HepG2 (cell line): ENCODE data around the gene TGFBI. TPM values are rescaled to one million over a fixed set of nuclear protein-coding genes. Genes with fewer than 3 reads are reported as not detected.

Source experiments
- ATF3 ChIP-seq: sonication (generic); formaldehyde crosslinking; IDR thresholded peaks from 2 replicates; pipeline ENCODE4 v1.4.0; 2020; ENCODE audit warnings: missing genetic modification reagents
- CC2D1A ChIP-seq: sonication (generic); formaldehyde crosslinking; IDR thresholded peaks from 2 replicates; pipeline ENCODE4 v1.8.1; 2023; ENCODE audit warnings: mild to moderate bottlenecking, missing genetic modification reagents
- FOXK1 ChIP-seq: sonication (generic); formaldehyde crosslinking; IDR thresholded peaks from 2 replicates; pipeline ENCODE4 v1.4.0; 2020; ENCODE audit warnings: low read depth, missing genetic modification reagents, borderline replicate concordance
- FOXO1 ChIP-seq: sonication (generic); formaldehyde crosslinking; IDR thresholded peaks from 2 replicates; pipeline ENCODE4 v1.4.0; 2020; ENCODE audit warnings: missing genetic modification reagents
- KLF13 ChIP-seq: sonication (generic); formaldehyde crosslinking; IDR thresholded peaks from 2 replicates; pipeline ENCODE4 v1.4.0; 2020; ENCODE audit warnings: mild to moderate bottlenecking, missing genetic modification reagents
- MYC ChIP-seq: sonication (generic); formaldehyde crosslinking; IDR thresholded peaks from 2 replicates; pipeline ENCODE4 v1.9.0; 2021; ENCODE audit warnings: missing genetic modification reagents, borderline replicate concordance
- RAD21 ChIP-seq: fragments of 450-650 bp; formaldehyde crosslinking; IDR thresholded peaks from 2 replicates; pipeline ENCODE4 v1.5.0; 2020; ENCODE audit warnings: mild to moderate bottlenecking
- SATB2 ChIP-seq: sonication (generic); formaldehyde crosslinking; IDR thresholded peaks from 2 replicates; pipeline ENCODE4 v1.5.0; 2020; ENCODE audit warnings: missing genetic modification reagents
- SMARCC2 ChIP-seq: fragments of 450-650 bp; IDR thresholded peaks from 2 replicates; pipeline ENCODE4 v1.6.1; 2017; ENCODE audit warnings: antibody characterized with exemption, mild to moderate bottlenecking
- SRSF9 ChIP-seq: fragments of 200-400 bp; formaldehyde crosslinking; IDR thresholded peaks from 2 replicates; pipeline ENCODE4 v1.6.1; 2018; ENCODE audit warnings: borderline replicate concordance, mild to moderate bottlenecking, low read depth, low read length; ENCODE audit not compliant: insufficient read depth, poor library complexity, severe bottlenecking
- TRAFD1 ChIP-seq: sonication (generic); formaldehyde crosslinking; IDR thresholded peaks from 2 replicates; pipeline ENCODE4 v1.5.1; 2020; ENCODE audit warnings: missing genetic modification reagents, mild to moderate bottlenecking, borderline replicate concordance
- YY1 ChIP-seq: IDR thresholded peaks from 2 replicates; pipeline ENCODE4 v1.6.1; 2011; ENCODE audit warnings: low read length, low read depth, moderate library complexity, mild to moderate bottlenecking; ENCODE audit not compliant: insufficient read depth, insufficient replicate concordance
- ZNF234 ChIP-seq: sonication (generic); formaldehyde crosslinking; conservative IDR thresholded peaks from 2 replicates; pipeline ENCODE4 v1.5.1; 2020; ENCODE audit warnings: mild to moderate bottlenecking, missing genetic modification reagents
- ZNF350 ChIP-seq: sonication (generic); formaldehyde crosslinking; IDR thresholded peaks from 2 replicates; pipeline ENCODE4 v1.4.0; 2020; ENCODE audit warnings: mild to moderate bottlenecking, low read depth, missing genetic modification reagents, borderline replicate concordance
- ZNF512B ChIP-seq: sonication (generic); formaldehyde crosslinking; IDR thresholded peaks from 2 replicates; pipeline ENCODE4 v1.5.1; 2020; ENCODE audit warnings: missing genetic modification reagents, mild to moderate bottlenecking, borderline replicate concordance
- ZNF556 ChIP-seq: sonication (generic); formaldehyde crosslinking; IDR thresholded peaks from 2 replicates; pipeline ENCODE4 v1.4.0; 2020; ENCODE audit warnings: mild to moderate bottlenecking, missing genetic modification reagents, borderline replicate concordance
- ZNF567 ChIP-seq: sonication (generic); formaldehyde crosslinking; IDR thresholded peaks from 2 replicates; pipeline ENCODE4 v1.8.1; 2023; ENCODE audit warnings: mild to moderate bottlenecking, missing genetic modification reagents, borderline replicate concordance
- ZNF614 ChIP-seq: IDR thresholded peaks from 2 replicates; pipeline ENCODE4 v1.6.1; 2018; ENCODE audit warnings: missing biosample characterization, missing genetic modification reagents, inconsistent platforms, borderline replicate concordance
- ZNF710 ChIP-seq: sonication (generic); formaldehyde crosslinking; IDR thresholded peaks from 2 replicates; pipeline ENCODE4 v1.5.0; 2020; ENCODE audit warnings: mild to moderate bottlenecking, missing genetic modification reagents, borderline replicate concordance
- polyA plus RNA-seq, 8 experiments: library from polyadenylated mRNA; depleted of rRNA in 3 of 8; stranded (reverse) in 7 of 8; unstranded in 1 of 8; fragments of >200 nt; fragmentation: Illumina TruSeq in 4 of 8; extraction: Trizol in 4 of 8; gene quantifications; 2 replicates each; pipeline versions ENCODE4 v1.2.1 to v1.2.3, GENCODE V29; 2011 to 2016; ENCODE audit warnings: low read depth in 4 of 8, missing spikeins in 1 of 8, mixed read lengths in 1 of 8; ENCODE audit not compliant: insufficient read depth in 1 of 8
- total RNA-seq, 5 experiments: library from RNA; depleted of rRNA; stranded (reverse); fragments of >200 nt; fragmentation: Illumina TruSeq; extraction: Trizol; gene quantifications; 2 replicates each; pipeline ENCODE4 v1.2.3, GENCODE V29; 2016; ENCODE audit warnings: low read depth in 1 of 5

TGFBI gene
- total and polyA plus RNA-seq, 2 of the 13 experiments (the other 11 are each of a cell fraction or from before 2014, with no cell fraction given) = 275 to 457 TPM

DNA sequence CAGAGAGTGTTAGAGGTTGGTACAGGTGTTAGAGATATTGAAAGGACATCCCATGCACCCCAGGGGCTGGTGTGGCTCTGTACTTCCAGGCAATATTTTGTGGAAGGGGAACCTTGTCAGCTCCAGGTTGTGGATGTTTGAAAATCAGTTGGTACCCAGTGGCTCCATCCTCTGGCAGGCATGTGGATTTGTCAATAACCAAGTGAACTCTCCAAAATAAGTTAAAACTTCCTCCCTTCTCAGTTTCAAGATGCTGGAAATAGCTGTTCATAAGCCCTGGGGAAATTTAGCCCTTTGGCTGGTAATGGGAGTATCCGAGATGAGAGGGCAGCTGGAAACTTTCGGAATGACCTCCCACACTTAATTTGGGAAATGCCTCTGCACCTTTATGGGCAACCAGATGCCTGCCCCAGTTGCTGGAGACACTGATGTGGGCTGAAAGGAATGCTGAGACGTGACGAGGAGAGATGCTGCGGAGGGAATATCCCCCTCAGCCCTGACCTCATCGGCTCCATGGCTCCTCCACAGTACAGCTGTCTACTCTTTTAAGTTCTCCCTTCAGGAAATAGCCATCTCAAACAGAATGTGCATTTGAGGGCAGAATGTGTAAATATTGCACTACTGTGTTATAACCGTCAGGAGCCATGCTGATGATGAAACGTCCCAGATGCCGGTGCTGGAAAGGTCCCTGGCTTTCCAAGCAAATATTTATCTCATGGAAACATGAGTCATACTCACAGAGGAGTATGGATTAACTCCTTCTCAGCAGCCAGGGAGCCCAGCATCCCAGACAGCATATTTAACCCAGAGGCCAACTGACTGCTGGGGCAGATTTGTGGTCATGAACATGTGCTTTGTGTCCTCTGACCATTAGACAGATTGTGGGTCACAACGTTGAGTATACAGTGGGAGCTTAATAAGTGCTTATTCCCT, 29.5 kb downstream of the TGFBI start (continued):
- TF ChIP-seq TRAFD1 (CRISPR knock-in tag) (peak; percentile 57; the same call in 1 of the 2 replicates), ATF3 (peak; percentile 100), ZNF350 (peak; percentile 89), ZNF710 (peak; percentile 75), SRSF9 (no peak), SMARCC2 (peak; percentile 46; the same call in 1 of the 2 replicates), YY1 (peak; percentile 35), ZNF614 (CRISPR knock-in tag) (peak; percentile 98), ZNF556 (CRISPR knock-in tag) (peak; percentile 90; the same call in 1 of the 2 replicates), KLF13 (CRISPR knock-in tag) (no peak), FOXK1 (CRISPR knock-in tag) (peak; percentile 99), ZNF567 (no peak), ZNF234 (CRISPR knock-in tag) (no peak), MYC (CRISPR knock-in tag) (peak; percentile 55), ZNF512B (CRISPR knock-in tag) (no peak), SATB2 (CRISPR knock-in tag) (peak; percentile 22; the same call in 1 of the 2 replicates), RAD21 (CRISPR knock-in tag) (peak; percentile 26; the same call in 1 of the 2 replicates), FOXO1 (CRISPR knock-in tag) (peak; percentile 95), CC2D1A (CRISPR knock-in tag) (no peak)
